D721Med (cell line): ENCODE data around the gene NCK1.
A peak's percentile ranks its signal among the peaks of the same experiment; 100 is the strongest.
"Not testable (repeated sequence)": the region's sequence is repeated elsewhere in the genome, so short reads cannot be mapped to it uniquely, and the experiment has no call there.

Experiments used
- DNase-seq: peaks from one replicate; pipeline ENCODE4 v3.0.0; 2011; ENCODE audit warnings: low spot score; ENCODE audit not compliant: insufficient read length
- FAIRE-seq: peaks from 2 replicates; lab custom pipeline; 2011; peaks lifted over from hg19 to GRCh38; lab: Jason Lieb, UNC
- TF ChIP-seq, protein P1 (sequence below): IDR thresholded peaks from 2 replicates; pipeline ENCODE4 v1.5.1; 2012; ENCODE audit warnings: mild to moderate bottlenecking, control low read depth; ENCODE audit not compliant: insufficient read depth; ENCODE audit errors: missing control alignments

The NCK1 gene

GRCh38 chr3:136901391-136901790 is 39.4 kb downstream of the NCK1 start:
- DNase-seq (no peak), FAIRE-seq (peak; percentile 25)
- TF ChIP-seq, protein P1, sequence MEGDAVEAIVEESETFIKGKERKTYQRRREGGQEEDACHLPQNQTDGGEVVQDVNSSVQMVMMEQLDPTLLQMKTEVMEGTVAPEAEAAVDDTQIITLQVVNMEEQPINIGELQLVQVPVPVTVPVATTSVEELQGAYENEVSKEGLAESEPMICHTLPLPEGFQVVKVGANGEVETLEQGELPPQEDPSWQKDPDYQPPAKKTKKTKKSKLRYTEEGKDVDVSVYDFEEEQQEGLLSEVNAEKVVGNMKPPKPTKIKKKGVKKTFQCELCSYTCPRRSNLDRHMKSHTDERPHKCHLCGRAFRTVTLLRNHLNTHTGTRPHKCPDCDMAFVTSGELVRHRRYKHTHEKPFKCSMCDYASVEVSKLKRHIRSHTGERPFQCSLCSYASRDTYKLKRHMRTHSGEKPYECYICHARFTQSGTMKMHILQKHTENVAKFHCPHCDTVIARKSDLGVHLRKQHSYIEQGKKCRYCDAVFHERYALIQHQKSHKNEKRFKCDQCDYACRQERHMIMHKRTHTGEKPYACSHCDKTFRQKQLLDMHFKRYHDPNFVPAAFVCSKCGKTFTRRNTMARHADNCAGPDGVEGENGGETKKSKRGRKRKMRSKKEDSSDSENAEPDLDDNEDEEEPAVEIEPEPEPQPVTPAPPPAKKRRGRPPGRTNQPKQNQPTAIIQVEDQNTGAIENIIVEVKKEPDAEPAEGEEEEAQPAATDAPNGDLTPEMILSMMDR, result no peak

DNA sequence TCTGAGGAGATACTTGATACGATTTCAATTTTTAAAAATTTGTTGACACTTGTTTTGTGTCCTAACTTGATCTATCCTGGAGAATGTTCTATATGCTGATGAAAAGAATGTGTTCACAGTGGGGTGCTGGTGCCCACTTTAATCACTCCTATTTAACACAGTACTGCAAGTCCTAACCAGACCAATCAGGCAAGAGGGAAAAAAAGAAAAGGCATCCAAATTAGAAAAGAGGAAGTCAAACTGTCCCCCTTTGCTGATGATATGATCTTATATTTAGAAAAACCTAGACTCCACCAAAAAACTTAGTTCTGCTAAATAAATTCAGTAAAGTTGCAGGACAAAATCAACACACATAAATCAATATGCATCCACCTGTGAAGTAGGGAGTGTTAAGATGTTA is 40.5 kb downstream of the NCK1 start:
- not testable (repeated sequence) for DNase-seq

GRCh38 chr3:136903899-136904298 is 41.9 kb downstream of the NCK1 start:
- TF ChIP-seq, protein P1, result no peak
- no peak for DNase-seq
- FAIRE-seq, result no peak

More for the DNA sequence above, 40.5 kb downstream of the NCK1 start:
- FAIRE-seq, result peak; percentile 11

GRCh38 chr3:136904746-136905145 is 42.7 kb downstream of the NCK1 start:
- TF ChIP-seq, protein P1, result no peak
- no peak for FAIRE-seq
- DNase-seq, result no peak

GRCh38 chr3:136905549-136905948 is 43.5 kb downstream of the NCK1 start:
- FAIRE-seq, result no peak
- no peak for DNase-seq
- TF ChIP-seq, protein P1, result no peak

DNA sequence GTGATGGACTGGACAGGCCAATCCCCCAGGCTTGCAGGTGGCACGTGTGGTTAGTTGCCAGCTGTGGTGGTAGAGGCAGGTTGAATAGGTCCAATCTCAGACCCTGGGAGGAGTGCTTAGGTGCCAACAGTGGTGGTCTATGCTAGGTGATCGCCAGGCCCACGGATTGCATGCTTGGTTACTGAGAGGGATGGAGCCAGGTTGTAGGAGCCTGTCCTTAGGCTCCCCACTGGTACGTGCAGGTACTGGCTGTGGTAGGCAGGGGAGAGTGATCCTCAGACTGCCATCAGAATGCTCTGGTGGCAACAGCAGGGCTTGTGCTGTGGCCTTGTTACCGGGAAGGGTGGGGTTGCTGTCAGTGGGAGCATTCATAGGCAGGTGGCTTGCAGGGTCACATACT is 44.7 kb downstream of the NCK1 start:
- FAIRE-seq (no peak), DNase-seq (no peak)
- TF ChIP-seq, protein P1, result no peak

DNA sequence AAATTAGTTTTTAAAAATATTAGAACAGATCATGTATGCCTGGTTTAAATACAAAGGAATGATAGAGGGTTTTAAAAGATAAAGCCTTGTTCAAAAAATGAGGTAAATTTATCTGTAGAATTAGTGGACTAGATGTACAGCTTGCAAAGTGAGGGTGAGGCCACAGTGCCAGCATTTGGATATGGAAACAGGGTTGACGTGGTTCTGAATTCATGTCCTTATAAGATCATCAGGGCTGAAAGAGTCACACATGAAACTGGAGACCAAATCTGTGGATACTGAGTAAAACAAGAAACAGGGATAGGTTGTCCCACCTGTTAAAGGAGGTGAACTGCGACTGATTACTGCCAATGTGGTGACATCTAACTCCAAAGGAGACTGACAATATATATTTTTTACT is 46.3 kb downstream of the NCK1 start:
- TF ChIP-seq, protein P1, result no peak
- FAIRE-seq (no peak), DNase-seq (no peak)

DNA sequence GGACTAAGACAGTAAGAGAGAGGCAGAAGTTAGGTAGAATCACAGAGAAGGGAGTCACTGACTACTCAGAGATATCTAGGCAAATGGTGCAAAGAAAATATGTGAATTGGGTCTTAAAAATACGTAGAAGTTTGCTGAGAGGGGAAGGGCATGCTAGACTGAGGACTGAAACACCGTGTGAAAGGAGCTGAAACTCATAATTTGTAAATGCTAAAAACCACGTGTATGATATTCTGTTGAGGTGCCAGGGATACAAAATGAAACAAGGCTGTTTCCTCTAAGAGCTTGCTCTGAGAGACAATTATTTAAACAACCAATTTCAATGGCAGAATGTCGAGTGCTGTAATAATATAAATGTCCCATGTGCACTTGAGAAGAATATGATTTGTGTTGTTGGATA is 47.2 kb downstream of the NCK1 start:
- FAIRE-seq (no peak), DNase-seq (no peak)
- TF ChIP-seq, protein P1, result no peak
